CD4-positive, alpha-beta T cell (primary cell): Measurements from ENCODE around the gene HMGCS2. TPM values are rescaled to one million over a fixed set of nuclear protein-coding genes. Genes with fewer than 3 reads are reported as not detected.
A peak's percentile ranks its signal among the peaks of the same experiment; 100 is the strongest.

Source experiments
- ATAC-seq: fragments of 200-7000 bp; cut with Tn5 transposase; one replicate; pipeline ENCODE4 v1.10.0; 2022; ENCODE audit warnings: mild to moderate bottlenecking; ENCODE audit not compliant: poor library complexity
- CTCF ChIA-PET: fragments of 350-600 bp; sonication (Branson Sonifier 250); formaldehyde crosslinking; loops from one replicate; lab custom pipeline; 2021; ENCODE audit warnings: antibody characterized with exemption, inconsistent platforms; lab: Charles Lee
- POLR2A ChIA-PET: fragments of 350-600 bp; sonication (Branson Sonifier 250); formaldehyde crosslinking; loops from one replicate; lab custom pipeline; 2021; ENCODE audit warnings: antibody characterized with exemption, inconsistent platforms; lab: Charles Lee
- DNase-seq, 14 experiments: peaks; one replicate each; pipeline ENCODE4 v3.0.0-alpha.2; 2013 to 2020; ENCODE audit warnings: mixed read lengths in 2 of 14
- H3K27ac ChIP-seq, 2 donors: one replicate each; pipeline versions ENCODE4 v1.5.1 to v1.7.0; 2013; ENCODE audit warnings: low read length in 2 of 2, low read depth in 1 of 2, mild to moderate bottlenecking in 1 of 2
- H3K27me3 ChIP-seq, 2 experiments: 1 replicate in 1 of 2; 2 replicates in 1 of 2; pipeline versions ENCODE4 v1.6.1 to v1.7.0; 2013; ENCODE audit warnings: low read length in 2 of 2, control low read depth in 1 of 2, mild to moderate bottlenecking in 1 of 2, moderate library complexity in 1 of 2; ENCODE audit not compliant: insufficient read depth in 2 of 2, control insufficient read depth in 1 of 2
- H3K36me3 ChIP-seq: one replicate; pipeline ENCODE4 v1.6.1; 2013; ENCODE audit warnings: low read length, control low read depth; ENCODE audit not compliant: insufficient read depth
- H3K4me1 ChIP-seq: one replicate; pipeline ENCODE4 v1.6.1; 2013; ENCODE audit warnings: low read length, control low read depth; ENCODE audit not compliant: insufficient read depth
- H3K4me3 ChIP-seq: one replicate; pipeline ENCODE4 v1.5.1; 2013; ENCODE audit warnings: mild to moderate bottlenecking, low read length, moderate library complexity
- H3K9me3 ChIP-seq, 2 experiments: 1 replicate in 1 of 2; 2 replicates in 1 of 2; pipeline versions ENCODE4 v1.6.1 to v1.7.0; 2013; ENCODE audit warnings: low read length in 2 of 2, mild to moderate bottlenecking in 2 of 2, control low read depth in 1 of 2, moderate library complexity in 1 of 2; ENCODE audit not compliant: control insufficient read depth in 1 of 2, insufficient read depth in 1 of 2
- H3K27ac Mint-ChIP-seq: one replicate; pipeline ENCODE4 v1.8.0; 2020; ENCODE audit warnings: mixed read lengths
- H3K27me3 Mint-ChIP-seq: one replicate; pipeline ENCODE4 v1.8.0; 2021; ENCODE audit warnings: mixed read lengths
- H3K36me3 Mint-ChIP-seq: one replicate; pipeline ENCODE4 v1.8.0; 2021; ENCODE audit warnings: low read depth, mixed read lengths
- H3K4me1 Mint-ChIP-seq: one replicate; pipeline ENCODE4 v1.8.0; 2021; ENCODE audit warnings: low read depth, mixed read lengths
- H3K4me3 Mint-ChIP-seq: one replicate; pipeline ENCODE4 v1.8.0; 2020; ENCODE audit warnings: mild to moderate bottlenecking, mixed read lengths
- H3K9me3 Mint-ChIP-seq: one replicate; pipeline ENCODE4 v1.8.0; 2020; ENCODE audit warnings: mixed read lengths
- intact Hi-C, 2 experiments: fragments of 100-400 bp; cut with DNase I in 1 of 2; cut with micrococcal nuclease in 1 of 2; formaldehyde crosslinking; loops; one replicate each; pipeline versions ENCODE4 v1.15.1 to v1.9.0; 2023 to 2025; cut with DNase I, micrococcal nuclease
- total RNA-seq, 174 experiments: library from RNA in 2 of 174; stranded (reverse) in 2 of 174; gene quantifications; one replicate each; pipeline ENCODE4 v1.2.3 and lab custom pipeline; 2021 to 2026
- TF ChIP-seq, protein P1 (sequence below): fragments of 200-600 bp; IDR thresholded peaks from one replicate; pipeline ENCODE4 v1.8.0; 2022; ENCODE audit warnings: antibody characterized with exemption, mild to moderate bottlenecking

The HMGCS2 gene
- total RNA-seq, 2 experiments from 2014 or later, result not detected

DNA sequence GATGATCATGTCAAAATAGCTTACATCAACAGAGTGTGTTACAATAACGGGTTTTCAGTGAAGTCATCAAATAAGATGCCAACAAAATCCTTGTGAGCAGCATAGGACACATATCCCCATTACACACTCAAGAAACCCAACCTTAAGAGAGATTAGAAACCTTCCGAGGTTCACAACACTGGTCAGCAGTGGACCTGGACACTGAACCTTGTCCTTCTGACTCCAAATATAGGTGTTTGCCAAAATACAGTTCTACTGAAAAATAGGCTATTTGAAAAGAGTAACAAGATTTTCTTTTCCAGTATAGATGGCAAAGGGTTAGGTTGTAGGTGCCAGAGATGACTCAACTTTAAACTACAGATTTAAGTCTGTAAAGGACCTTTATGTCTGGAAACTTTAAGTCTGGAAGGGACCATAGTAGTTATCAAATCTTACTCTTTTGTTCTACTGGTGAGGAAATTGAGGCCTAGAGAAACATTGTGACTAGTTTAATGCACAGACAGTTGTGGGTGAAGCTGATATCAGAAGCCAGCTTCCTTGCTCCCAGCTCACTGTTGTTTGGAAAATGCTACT is 43.4 kb upstream of the HMGCS2 start:
- Mint-ChIP-seq H3K36me3 (no peaks in the 10 kb centered on the region), H3K4me1 (peaks cover 6% of the 10 kb centered on the region), H3K4me3 (no peak overlapping the region), H3K9me3 (no peaks in the 10 kb centered on the region), H3K27ac (no peak overlapping the region), H3K27me3 (peaks cover 9% of the 10 kb centered on the region)
- DNase-seq (no peak), ATAC-seq (no peak)
- Histone ChIP-seq H3K27ac (no peak overlapping the region), H3K4me3 (no peak overlapping the region), H3K9me3 (no peaks in the 10 kb centered on the region), H3K27me3 (peaks cover 5 to 23% of the 10 kb centered on the region in 2 experiments), H3K36me3 (no peaks in the 10 kb centered on the region), H3K4me1 (no peaks in the 10 kb centered on the region)
- intact Hi-C loops, result no loop called here
- ChIA-PET POLR2A (no interaction called here), CTCF (no interaction called here)
- TF ChIP-seq, protein P1, sequence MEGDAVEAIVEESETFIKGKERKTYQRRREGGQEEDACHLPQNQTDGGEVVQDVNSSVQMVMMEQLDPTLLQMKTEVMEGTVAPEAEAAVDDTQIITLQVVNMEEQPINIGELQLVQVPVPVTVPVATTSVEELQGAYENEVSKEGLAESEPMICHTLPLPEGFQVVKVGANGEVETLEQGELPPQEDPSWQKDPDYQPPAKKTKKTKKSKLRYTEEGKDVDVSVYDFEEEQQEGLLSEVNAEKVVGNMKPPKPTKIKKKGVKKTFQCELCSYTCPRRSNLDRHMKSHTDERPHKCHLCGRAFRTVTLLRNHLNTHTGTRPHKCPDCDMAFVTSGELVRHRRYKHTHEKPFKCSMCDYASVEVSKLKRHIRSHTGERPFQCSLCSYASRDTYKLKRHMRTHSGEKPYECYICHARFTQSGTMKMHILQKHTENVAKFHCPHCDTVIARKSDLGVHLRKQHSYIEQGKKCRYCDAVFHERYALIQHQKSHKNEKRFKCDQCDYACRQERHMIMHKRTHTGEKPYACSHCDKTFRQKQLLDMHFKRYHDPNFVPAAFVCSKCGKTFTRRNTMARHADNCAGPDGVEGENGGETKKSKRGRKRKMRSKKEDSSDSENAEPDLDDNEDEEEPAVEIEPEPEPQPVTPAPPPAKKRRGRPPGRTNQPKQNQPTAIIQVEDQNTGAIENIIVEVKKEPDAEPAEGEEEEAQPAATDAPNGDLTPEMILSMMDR, result no peak

DNA sequence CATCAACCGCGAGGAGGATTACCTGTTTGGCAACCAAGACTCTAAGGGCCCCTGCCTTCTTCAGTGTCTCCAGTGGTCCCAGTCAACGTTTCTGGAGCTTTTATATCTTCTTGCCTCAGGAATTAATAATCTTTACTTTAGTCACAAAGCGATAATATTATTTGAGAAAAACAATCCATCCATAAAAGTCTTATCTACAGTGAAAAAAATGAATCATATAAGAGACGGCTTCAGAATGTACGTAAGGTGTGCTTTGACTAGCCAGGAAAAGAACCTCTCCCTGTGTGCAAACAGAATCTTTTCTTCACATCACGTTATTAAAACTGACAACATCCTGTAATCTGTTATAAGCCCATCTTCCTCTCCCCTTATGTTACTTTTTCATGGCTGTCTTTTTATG is 42.7 kb upstream of the HMGCS2 start, which contains the start of gene REG4:
Gene REG4 (minus strand): TSS at position 74 of the 400 bp plus-strand sequence. CDS start 2,691 bp downstream, outside the sequence.
- Histone ChIP-seq H3K27me3 (peaks cover 5 to 25% of the 10 kb centered on the region in 2 experiments), H3K4me3 (no peak within 1 kb of the TSS), H3K9me3 (no peaks in the 10 kb centered on the region), H3K36me3 (no peaks in the 10 kb centered on the region), H3K27ac (no peak within 1 kb of the TSS), H3K4me1 (no peaks in the 10 kb centered on the region)
- Mint-ChIP-seq H3K4me1 (peaks cover 6% of the 10 kb centered on the region), H3K4me3 (no peak within 1 kb of the TSS), H3K36me3 (no peaks in the 10 kb centered on the region), H3K9me3 (no peaks in the 10 kb centered on the region), H3K27me3 (peaks cover 16% of the 10 kb centered on the region), H3K27ac (no peak within 1 kb of the TSS)
- ATAC-seq (no peak), DNase-seq (no peak)
- TF ChIP-seq, protein P1, result no peak
- ChIA-PET POLR2A (no interaction called here), CTCF (no interaction called here)
- intact Hi-C loops, result no loop called here

DNA sequence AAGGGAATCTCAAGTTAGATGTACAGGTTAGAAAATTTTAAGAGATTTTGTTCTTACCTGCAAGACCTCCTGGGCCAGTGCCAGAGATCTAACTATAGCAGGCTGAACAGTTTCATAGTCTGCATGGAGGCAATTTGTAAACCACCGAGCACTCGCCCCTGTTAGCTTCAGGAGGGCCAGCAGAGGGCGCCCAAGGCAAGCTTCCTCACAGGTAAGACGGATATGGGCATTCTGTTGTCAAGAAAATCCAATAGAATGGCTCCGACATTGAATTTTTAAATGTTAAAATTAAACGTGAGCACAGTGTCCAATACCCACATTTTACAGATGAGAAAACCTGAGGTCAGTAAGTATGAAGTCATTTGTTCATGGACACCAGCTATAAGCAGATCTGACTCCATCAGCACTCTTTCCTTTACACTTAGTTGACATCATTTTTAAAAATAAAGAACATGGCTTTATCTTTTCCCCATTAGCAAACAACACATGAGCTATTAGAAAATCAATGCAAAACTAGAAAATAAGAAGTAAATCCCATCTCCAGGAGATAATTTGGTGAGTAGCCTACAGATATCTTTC is 40.4 kb upstream of the HMGCS2 start:
- H3K9me3 ChIP-seq, result no peaks in the 10 kb centered on the region
- peaks cover 6% of the 10 kb centered on the region for H3K4me1 Mint-ChIP-seq
- H3K27ac Mint-ChIP-seq, result no peak overlapping the region
- TF ChIP-seq, protein P1, result peak; percentile 88
- H3K4me1 ChIP-seq, result no peaks in the 10 kb centered on the region
- POLR2A ChIA-PET, result interaction anchor here (0.6 kb wide), 2 partner anchors 12 to 117 kb away, joined by 3 read pairs; no protein-coding TSS in a partner anchor
- DNase-seq, result peak; percentile 36 to 82 (median 59)
- H3K27me3 Mint-ChIP-seq, result peaks cover 20% of the 10 kb centered on the region
- CTCF ChIA-PET, result interaction anchor here (0.6 to 1.0 kb wide), 3 partner anchors 17 to 740 kb away, joined by 3 to 4 read pairs (median 3); no protein-coding TSS in a partner anchor
- H3K27me3 ChIP-seq, result peaks cover 5 to 20% of the 10 kb centered on the region in 2 experiments
- no peak overlapping the region for H3K4me3 ChIP-seq
- ATAC-seq, result peak; percentile 83
- intact Hi-C loops, result loop anchor here in 1 of 2 experiments (5.0 to 10.0 kb wide), 2 partner anchors 158 to 346 kb away; no protein-coding TSS in a partner anchor
- H3K4me3 Mint-ChIP-seq, result no peak overlapping the region
- no peaks in the 10 kb centered on the region for H3K36me3 ChIP-seq
- H3K36me3 Mint-ChIP-seq, result no peaks in the 10 kb centered on the region
- H3K27ac ChIP-seq, result no peak overlapping the region
- H3K9me3 Mint-ChIP-seq, result no peaks in the 10 kb centered on the region
